ENCODE measurements around the gene STON2. TPM values are rescaled to one million over a fixed set of nuclear protein-coding genes. Genes with fewer than 3 reads are reported as not detected.

The STON2 gene
- total and polyA plus RNA-seq, 8 donors: 8.4 to 46.7 (median 12.3) TPM

DNA sequence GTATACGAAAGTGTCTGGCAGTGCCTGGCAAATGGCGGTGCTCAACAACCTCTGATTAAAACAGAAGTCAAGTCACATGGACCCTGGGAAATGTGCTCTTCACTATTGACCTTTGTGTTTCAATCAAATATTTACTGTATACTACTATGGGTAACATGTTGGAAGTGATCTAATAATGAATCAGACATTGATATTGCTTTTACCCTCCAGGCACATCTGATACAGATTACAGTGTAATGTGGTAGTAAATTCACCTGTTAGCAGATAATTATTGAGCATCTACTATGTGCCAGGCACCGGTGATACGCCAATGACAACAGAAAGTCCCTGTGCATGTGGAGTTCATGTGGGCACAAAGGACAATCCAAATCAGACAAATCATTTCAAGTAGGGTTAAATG, 63.1 kb downstream of the STON2 start:
- no peaks in the 10 kb centered on the region for H3K27me3 ChIP-seq
- no peak overlapping the region for H3K27ac ChIP-seq
- H3K9me3 ChIP-seq: no peaks in the 10 kb centered on the region
- no peak for DNase-seq
- TF ChIP-seq, protein P1, sequence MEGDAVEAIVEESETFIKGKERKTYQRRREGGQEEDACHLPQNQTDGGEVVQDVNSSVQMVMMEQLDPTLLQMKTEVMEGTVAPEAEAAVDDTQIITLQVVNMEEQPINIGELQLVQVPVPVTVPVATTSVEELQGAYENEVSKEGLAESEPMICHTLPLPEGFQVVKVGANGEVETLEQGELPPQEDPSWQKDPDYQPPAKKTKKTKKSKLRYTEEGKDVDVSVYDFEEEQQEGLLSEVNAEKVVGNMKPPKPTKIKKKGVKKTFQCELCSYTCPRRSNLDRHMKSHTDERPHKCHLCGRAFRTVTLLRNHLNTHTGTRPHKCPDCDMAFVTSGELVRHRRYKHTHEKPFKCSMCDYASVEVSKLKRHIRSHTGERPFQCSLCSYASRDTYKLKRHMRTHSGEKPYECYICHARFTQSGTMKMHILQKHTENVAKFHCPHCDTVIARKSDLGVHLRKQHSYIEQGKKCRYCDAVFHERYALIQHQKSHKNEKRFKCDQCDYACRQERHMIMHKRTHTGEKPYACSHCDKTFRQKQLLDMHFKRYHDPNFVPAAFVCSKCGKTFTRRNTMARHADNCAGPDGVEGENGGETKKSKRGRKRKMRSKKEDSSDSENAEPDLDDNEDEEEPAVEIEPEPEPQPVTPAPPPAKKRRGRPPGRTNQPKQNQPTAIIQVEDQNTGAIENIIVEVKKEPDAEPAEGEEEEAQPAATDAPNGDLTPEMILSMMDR (IDR thresholded peaks at IDR 0.05): no peak
- H3K36me3 ChIP-seq: no peaks in the 10 kb centered on the region
- H3K4me3 ChIP-seq: no peak overlapping the region
- intact Hi-C loops (cut with DNase I): no loop called here
- H3K4me1 ChIP-seq: peaks cover 0 to 3% of the 10 kb centered on the region in 2 donors
- no peak for ATAC-seq

DNA sequence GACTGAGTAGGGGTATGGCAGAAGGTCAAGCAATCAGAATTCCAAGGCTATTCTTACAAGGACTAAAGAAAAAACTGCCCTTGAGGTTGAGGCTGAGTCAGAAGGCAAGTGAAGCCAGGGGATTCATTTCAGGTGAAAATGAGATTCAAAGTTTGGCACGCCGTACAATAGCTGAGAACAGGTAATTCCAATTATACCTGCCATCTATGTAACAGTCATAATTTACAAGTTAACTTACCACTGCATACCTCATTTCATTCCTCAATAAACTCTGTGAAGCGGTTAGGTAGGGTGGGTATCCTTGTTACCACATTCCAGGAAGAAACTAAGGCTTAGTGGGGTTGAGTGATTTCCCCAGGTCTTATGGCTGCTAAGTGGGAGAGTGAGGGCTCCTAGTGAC, 64.1 kb downstream of the STON2 start:
- Histone ChIP-seq H3K36me3 (no peaks in the 10 kb centered on the region), H3K9me3 (no peaks in the 10 kb centered on the region), H3K27me3 (no peaks in the 10 kb centered on the region), H3K4me3 (no peak overlapping the region), H3K27ac (no peak overlapping the region), H3K4me1 (peaks cover 0 to 3% of the 10 kb centered on the region in 2 donors)
- TF ChIP-seq, protein P1 (IDR thresholded peaks at IDR 0.05): no peak
- no peak for DNase-seq
- intact Hi-C loops (cut with DNase I): no loop called here
- ATAC-seq: no peak

DNA sequence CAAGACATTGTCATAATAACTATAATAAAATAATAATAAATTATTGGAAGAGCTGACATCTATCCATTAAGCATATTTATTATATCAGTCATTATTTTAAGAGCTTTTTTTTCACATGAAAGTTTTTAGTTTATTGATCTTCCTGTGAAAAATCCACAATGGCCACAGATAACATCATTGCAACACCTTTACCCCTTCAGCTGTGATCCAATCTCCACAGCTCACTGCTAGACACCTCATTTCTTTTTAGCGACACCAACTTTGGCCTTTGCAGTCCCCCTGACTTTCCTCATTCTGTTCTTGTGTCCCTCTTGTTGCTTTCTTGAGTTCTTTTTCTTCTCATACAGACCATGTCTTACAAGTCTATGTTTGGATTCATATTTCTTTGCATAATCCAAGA, 67.4 kb downstream of the STON2 start:
- no peak for DNase-seq
- H3K27ac ChIP-seq: no peak overlapping the region
- H3K9me3 ChIP-seq: no peaks in the 10 kb centered on the region
- H3K4me3 ChIP-seq: no peak overlapping the region
- TF ChIP-seq, protein P1 (IDR thresholded peaks at IDR 0.05): no peak
- no peaks in the 10 kb centered on the region for H3K27me3 ChIP-seq
- ATAC-seq: no peak
- H3K36me3 ChIP-seq: no peaks in the 10 kb centered on the region
- intact Hi-C loops (cut with DNase I): no loop called here
- peaks cover 0 to 3% of the 10 kb centered on the region in 2 donors for H3K4me1 ChIP-seq

DNA sequence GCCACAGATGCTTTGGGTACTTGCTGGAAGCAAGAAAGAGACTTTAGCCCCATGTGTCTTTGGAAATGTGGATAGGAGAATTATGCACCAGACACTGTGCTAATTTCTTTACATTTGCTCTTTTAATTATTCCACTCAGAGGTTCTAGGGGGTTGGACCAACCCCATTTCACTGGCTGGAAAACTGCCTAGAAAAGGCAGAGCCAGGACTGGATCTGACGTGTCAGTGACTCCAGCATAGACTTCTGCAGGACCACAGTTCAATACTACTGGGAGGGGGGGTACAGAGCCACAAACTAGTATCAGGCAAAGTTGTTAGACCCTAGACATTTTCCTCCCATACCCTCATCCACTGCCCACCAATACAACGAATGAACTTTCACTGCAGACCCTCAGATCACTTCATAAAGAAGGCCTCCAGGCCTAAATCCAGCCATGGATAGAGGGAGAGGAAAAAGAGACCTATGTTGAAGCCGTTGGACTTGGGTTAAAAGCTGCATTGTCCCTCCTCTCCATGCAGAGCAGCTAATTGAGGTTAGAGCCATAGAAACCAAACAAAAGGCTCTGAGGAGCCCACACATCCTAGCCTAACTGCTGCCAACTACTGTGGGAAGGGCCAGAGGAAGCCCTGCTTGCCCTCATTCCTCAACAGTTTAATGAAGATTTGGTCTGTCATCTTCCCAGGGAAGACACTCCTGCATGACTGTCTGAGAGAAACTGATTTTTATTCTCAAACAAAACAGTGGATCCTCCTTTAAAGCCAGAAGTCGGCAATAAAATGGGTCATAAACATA, 68.7 kb downstream of the STON2 start:
- intact Hi-C loops (cut with DNase I): no loop called here
- Histone ChIP-seq H3K36me3 (no peaks in the 10 kb centered on the region), H3K4me1 (peaks cover 0 to 3% of the 10 kb centered on the region in 2 donors), H3K27me3 (no peaks in the 10 kb centered on the region), H3K9me3 (no peaks in the 10 kb centered on the region), H3K27ac (no peak overlapping the region), H3K4me3 (no peak overlapping the region)
- TF ChIP-seq, protein P1 (IDR thresholded peaks at IDR 0.05): no peak
- DNase-seq: no peak
- ATAC-seq: no peak

DNA sequence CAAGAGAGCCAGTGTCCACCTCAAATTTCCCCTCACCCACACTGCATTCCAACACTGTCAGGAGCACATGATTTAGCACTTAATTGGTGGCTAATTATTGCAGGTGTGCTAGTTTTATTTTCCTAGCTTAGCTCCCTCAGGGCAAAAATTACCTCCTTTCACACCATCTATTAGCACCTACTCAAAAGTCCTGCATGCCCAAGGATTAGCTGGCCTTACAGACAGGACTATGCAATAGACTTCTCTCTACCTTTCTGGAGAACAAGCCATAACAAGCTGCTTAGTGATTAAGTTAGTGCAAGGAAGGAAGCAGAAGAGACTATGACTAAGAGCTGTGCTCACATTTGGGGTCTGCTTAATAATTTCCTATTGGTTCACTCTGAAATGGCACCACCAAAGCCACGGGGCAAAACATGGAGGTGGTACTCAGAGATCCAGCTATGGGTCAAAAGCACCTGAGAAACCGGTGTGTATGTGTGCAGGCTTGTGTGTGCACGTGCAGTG, 69.5 kb downstream of the STON2 start:
- Histone ChIP-seq H3K36me3 (no peaks in the 10 kb centered on the region), H3K27ac (no peak overlapping the region), H3K4me1 (peaks cover 0 to 3% of the 10 kb centered on the region in 2 donors), H3K9me3 (no peaks in the 10 kb centered on the region), H3K27me3 (no peaks in the 10 kb centered on the region), H3K4me3 (no peak overlapping the region)
- ATAC-seq: no peak
- TF ChIP-seq, protein P1 (IDR thresholded peaks at IDR 0.05): no peak
- DNase-seq: no peak
- intact Hi-C loops (cut with DNase I): no loop called here
